ENCODE data around the gene CISD3. TPM values are rescaled to one million over a fixed set of nuclear protein-coding genes. Genes with fewer than 3 reads are reported as not detected.

CISD3 gene
- total and polyA plus RNA-seq, 3 experiments from 2014 or later: 58.2 to 73.4 (median 59.6) TPM

DNA sequence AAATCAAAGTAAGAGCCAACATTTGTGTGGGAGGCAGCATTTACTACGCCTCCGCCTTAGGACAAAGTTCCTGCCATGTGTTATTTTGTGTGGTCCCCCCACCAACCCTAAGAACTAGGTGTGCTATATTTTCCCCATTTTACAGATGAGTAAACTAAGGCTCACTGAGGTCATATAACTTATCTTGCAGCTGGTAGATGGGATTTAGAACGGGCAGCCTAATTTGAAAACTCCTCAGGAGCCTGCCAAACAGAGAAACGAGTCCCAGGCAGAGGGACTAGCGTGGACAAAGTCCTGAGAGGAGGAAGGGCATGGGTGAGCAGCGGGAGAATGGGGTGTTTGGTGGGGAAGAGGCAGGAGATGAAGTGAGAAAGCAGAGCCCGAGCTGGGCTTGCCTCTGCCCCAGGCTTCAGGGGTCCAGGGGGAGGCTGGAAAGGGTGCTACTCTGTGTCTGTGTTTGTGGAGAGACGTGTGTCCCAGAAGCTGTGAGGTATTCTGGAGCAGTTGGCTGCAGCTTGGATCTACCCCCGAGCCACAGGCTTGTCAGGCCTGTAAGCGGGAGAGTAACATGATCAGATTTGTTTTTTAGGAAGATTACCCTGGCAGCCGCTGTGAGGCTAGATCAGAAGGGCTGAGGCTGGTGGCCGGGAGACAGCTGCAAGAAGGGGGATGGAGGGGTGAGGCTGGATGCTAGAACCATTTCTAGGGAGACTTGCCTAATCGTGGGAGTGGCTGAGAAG lies 20.1 kb upstream of the CISD3 start:
- no peaks in the 10 kb centered on the region for H3K9me3 ChIP-seq (ENCODE audit: low read length)
- H3K9me3 Mint-ChIP-seq: no peaks in the 10 kb centered on the region
- peak overlapping the region; percentile 24 to 93 (median 71) for H3K27ac Mint-ChIP-seq
- no peaks in the 10 kb centered on the region for H3K27me3 Mint-ChIP-seq
- H3K4me3 Mint-ChIP-seq: peak overlapping the region in 2 of 7 donors; percentile 19 to 65
- H3K27ac ChIP-seq (ENCODE audit: low read depth, low read length): no peak overlapping the region
- DNase-seq: no peak
- ChIA-PET POLR2A (interaction anchor here (0.6 to 1.0 kb wide), 2 partner anchors 19 to 490 kb away, joined by 3 to 4 read pairs; no protein-coding TSS in a partner anchor), CTCF (interaction anchor here (1.9 to 3.1 kb wide), 2 partner anchors 8 to 25 kb away, joined by 5 to 13 read pairs; no protein-coding TSS in a partner anchor)
- peaks cover 42% of the 10 kb centered on the region for H3K4me1 ChIP-seq (ENCODE audit: insufficient read depth, low read length)
- peaks cover 35 to 51% (median 40%) of the 10 kb centered on the region in 3 donors for H3K4me1 Mint-ChIP-seq
- peaks cover 69% of the 10 kb centered on the region for H3K36me3 ChIP-seq (ENCODE audit: insufficient read depth, low read length)
- peaks cover 0 to 84% (median 12%) of the 10 kb centered on the region in 3 donors for H3K36me3 Mint-ChIP-seq
- no peaks in the 10 kb centered on the region for H3K27me3 ChIP-seq (ENCODE audit: insufficient read depth, low read length, poor library complexity, severe bottlenecking)
- H3K4me3 ChIP-seq (ENCODE audit: low read length): no peak overlapping the region

GRCh38 chr17:38710604-38710962 lies 19.6 kb upstream of the CISD3 start:
- peaks cover 75% of the 10 kb centered on the region for H3K36me3 ChIP-seq (ENCODE audit: insufficient read depth, low read length)
- ChIA-PET CTCF (interaction anchor here (1.9 to 3.1 kb wide), 2 partner anchors 8 to 24 kb away, joined by 5 to 13 read pairs; no protein-coding TSS in a partner anchor), POLR2A (interaction anchor here (0.6 to 1.0 kb wide), 2 partner anchors 18 to 489 kb away, joined by 3 to 4 read pairs; no protein-coding TSS in a partner anchor)
- Mint-ChIP-seq H3K9me3 (no peaks in the 10 kb centered on the region), H3K4me3 (no peak overlapping the region), H3K4me1 (peaks cover 35 to 52% (median 40%) of the 10 kb centered on the region in 3 donors), H3K27me3 (no peaks in the 10 kb centered on the region), H3K36me3 (peaks cover 0 to 90% (median 12%) of the 10 kb centered on the region in 3 donors), H3K27ac (peak overlapping the region; percentile 24 to 88 (median 65))
- no peaks in the 10 kb centered on the region for H3K27me3 ChIP-seq (ENCODE audit: insufficient read depth, low read length, poor library complexity, severe bottlenecking)
- H3K9me3 ChIP-seq (ENCODE audit: low read length): no peaks in the 10 kb centered on the region
- H3K4me3 ChIP-seq (ENCODE audit: low read length): no peak overlapping the region
- H3K27ac ChIP-seq (ENCODE audit: low read depth, low read length): no peak overlapping the region
- no peak for DNase-seq
- peaks cover 42% of the 10 kb centered on the region for H3K4me1 ChIP-seq (ENCODE audit: insufficient read depth, low read length)

GRCh38 chr17:38710985-38711384 lies 19.2 kb upstream of the CISD3 start:
- no peaks in the 10 kb centered on the region for H3K27me3 ChIP-seq (ENCODE audit: insufficient read depth, low read length, poor library complexity, severe bottlenecking)
- CTCF ChIA-PET: interaction anchor here (1.9 to 3.1 kb wide), 2 partner anchors 8 to 24 kb away, joined by 5 to 13 read pairs; no protein-coding TSS in a partner anchor
- Mint-ChIP-seq H3K36me3 (peaks cover 0 to 91% (median 12%) of the 10 kb centered on the region in 3 donors), H3K4me3 (peak overlapping the region in 1 of 7 donors; percentile 15), H3K27ac (peak overlapping the region in 6 of 8 donors; percentile 14 to 70 (median 52)), H3K4me1 (peaks cover 35 to 56% (median 41%) of the 10 kb centered on the region in 3 donors), H3K27me3 (no peaks in the 10 kb centered on the region), H3K9me3 (no peaks in the 10 kb centered on the region)
- H3K27ac ChIP-seq (ENCODE audit: low read depth, low read length): no peak overlapping the region
- no peak for DNase-seq
- POLR2A ChIA-PET: interaction anchor here (0.5 to 1.0 kb wide), 3 partner anchors 18 to 489 kb away, joined by 3 to 4 read pairs (median 3); no protein-coding TSS in a partner anchor
- H3K4me3 ChIP-seq (ENCODE audit: low read length): no peak overlapping the region
- H3K36me3 ChIP-seq (ENCODE audit: insufficient read depth, low read length): peaks cover 79% of the 10 kb centered on the region
- H3K4me1 ChIP-seq (ENCODE audit: insufficient read depth, low read length): peaks cover 42% of the 10 kb centered on the region
- no peaks in the 10 kb centered on the region for H3K9me3 ChIP-seq (ENCODE audit: low read length)

DNA sequence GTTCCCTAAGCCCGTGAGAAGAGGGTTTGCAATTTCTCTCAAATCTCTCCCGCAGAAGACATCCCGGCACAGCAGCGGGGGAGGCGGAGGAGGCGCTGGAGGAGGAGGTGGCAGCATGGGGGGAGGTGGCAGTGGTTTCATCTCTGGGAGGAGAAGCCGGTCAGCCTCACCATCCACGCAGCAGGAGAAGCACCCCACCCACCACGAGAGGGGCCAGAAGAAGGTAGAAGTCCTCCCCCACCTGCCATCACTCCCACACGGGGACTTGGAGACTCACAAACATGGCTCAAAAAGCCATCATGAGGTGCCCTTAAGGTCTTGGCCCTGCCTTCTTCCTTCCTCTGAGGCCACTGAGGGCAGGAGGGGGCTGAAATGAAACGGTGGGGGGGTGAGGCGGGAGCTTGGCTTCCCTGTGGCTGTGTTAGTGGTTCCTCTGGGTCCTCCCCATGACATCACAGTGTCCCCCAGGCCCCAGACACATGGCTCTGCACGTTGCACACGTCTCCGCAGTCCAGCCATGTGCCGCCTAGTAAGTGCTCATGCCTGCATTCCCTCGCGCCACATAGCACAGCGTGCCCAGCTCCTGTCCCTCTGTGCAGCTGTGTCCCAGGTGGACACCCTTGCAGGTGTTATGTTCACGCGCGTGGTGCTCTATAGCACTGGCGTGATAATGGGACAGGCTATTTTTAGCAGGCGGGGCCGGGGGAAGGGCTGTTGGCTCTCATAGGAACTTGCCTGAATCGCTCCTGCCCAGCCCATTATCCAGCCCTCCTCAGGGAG lies 18.2 kb upstream of the CISD3 start:
- Histone ChIP-seq H3K9me3 (ENCODE audit: low read length) (no peaks in the 10 kb centered on the region), H3K4me3 (ENCODE audit: low read length) (no peak overlapping the region), H3K4me1 (ENCODE audit: insufficient read depth, low read length) (peaks cover 39% of the 10 kb centered on the region), H3K27ac (ENCODE audit: low read depth, low read length) (no peak overlapping the region), H3K36me3 (ENCODE audit: insufficient read depth, low read length) (peaks cover 88% of the 10 kb centered on the region), H3K27me3 (ENCODE audit: insufficient read depth, low read length, poor library complexity, severe bottlenecking) (no peaks in the 10 kb centered on the region)
- POLR2A ChIA-PET: no interaction called here
- no peaks in the 10 kb centered on the region for H3K27me3 Mint-ChIP-seq
- H3K36me3 Mint-ChIP-seq: peaks cover 0 to 93% (median 14%) of the 10 kb centered on the region in 3 donors
- CTCF ChIA-PET: interaction anchor here (1.2 to 3.1 kb wide), 2 partner anchors 17 to 23 kb away, joined by 3 to 13 read pairs; no protein-coding TSS in a partner anchor
- H3K4me1 Mint-ChIP-seq: peaks cover 36 to 52% (median 37%) of the 10 kb centered on the region in 3 donors
- no peak for DNase-seq
- H3K27ac Mint-ChIP-seq: peak overlapping the region in 4 of 8 donors; percentile 38 to 60 (median 50)
- H3K9me3 Mint-ChIP-seq: no peaks in the 10 kb centered on the region
- H3K4me3 Mint-ChIP-seq: no peak overlapping the region

GRCh38 chr17:38712593-38712992 lies 17.5 kb upstream of the CISD3 start:
- Histone ChIP-seq H3K9me3 (ENCODE audit: low read length) (no peaks in the 10 kb centered on the region), H3K27ac (ENCODE audit: low read depth, low read length) (no peak overlapping the region), H3K27me3 (ENCODE audit: insufficient read depth, low read length, poor library complexity, severe bottlenecking) (no peaks in the 10 kb centered on the region), H3K36me3 (ENCODE audit: insufficient read depth, low read length) (peaks cover 90% of the 10 kb centered on the region), H3K4me1 (ENCODE audit: insufficient read depth, low read length) (peaks cover 33% of the 10 kb centered on the region), H3K4me3 (ENCODE audit: low read length) (no peak overlapping the region)
- Mint-ChIP-seq H3K27ac (peak overlapping the region in 4 of 8 donors; percentile 38 to 77 (median 56)), H3K4me1 (peaks cover 31 to 47% (median 31%) of the 10 kb centered on the region in 3 donors), H3K27me3 (no peaks in the 10 kb centered on the region), H3K36me3 (peaks cover 0 to 93% (median 14%) of the 10 kb centered on the region in 3 donors), H3K9me3 (no peaks in the 10 kb centered on the region), H3K4me3 (no peak overlapping the region)
- ChIA-PET CTCF (interaction anchor here (1.2 to 3.1 kb wide), 2 partner anchors 16 to 22 kb away, joined by 3 to 13 read pairs; no protein-coding TSS in a partner anchor), POLR2A (no interaction called here)
- DNase-seq: no peak

- H3K27ac Mint-ChIP-seq: peak overlapping the region in 2 of 8 donors; percentile 14 to 46
- H3K4me1 Mint-ChIP-seq: peaks cover 23 to 39% (median 24%) of the 10 kb centered on the region in 3 donors
- ChIA-PET CTCF (no interaction called here), POLR2A (no interaction called here)
- H3K4me3 Mint-ChIP-seq: no peak overlapping the region
- no peak overlapping the region for H3K4me3 ChIP-seq (ENCODE audit: low read length)
- H3K27me3 Mint-ChIP-seq: no peaks in the 10 kb centered on the region
- H3K9me3 ChIP-seq (ENCODE audit: low read length): no peaks in the 10 kb centered on the region
- peaks cover 91% of the 10 kb centered on the region for H3K36me3 ChIP-seq (ENCODE audit: insufficient read depth, low read length)
- no peak overlapping the region for H3K27ac ChIP-seq (ENCODE audit: low read depth, low read length)
- H3K4me1 ChIP-seq (ENCODE audit: insufficient read depth, low read length): peaks cover 28% of the 10 kb centered on the region
- no peak for DNase-seq
- no peaks in the 10 kb centered on the region for H3K27me3 ChIP-seq (ENCODE audit: insufficient read depth, low read length, poor library complexity, severe bottlenecking)
- H3K36me3 Mint-ChIP-seq: peaks cover under 1 to 94% (median 10%) of the 10 kb centered on the region in 3 donors
- H3K9me3 Mint-ChIP-seq: no peaks in the 10 kb centered on the region
These were observed 16.6 kb upstream of the CISD3 start for GRCh38 chr17:38713456-38714075.

DNA sequence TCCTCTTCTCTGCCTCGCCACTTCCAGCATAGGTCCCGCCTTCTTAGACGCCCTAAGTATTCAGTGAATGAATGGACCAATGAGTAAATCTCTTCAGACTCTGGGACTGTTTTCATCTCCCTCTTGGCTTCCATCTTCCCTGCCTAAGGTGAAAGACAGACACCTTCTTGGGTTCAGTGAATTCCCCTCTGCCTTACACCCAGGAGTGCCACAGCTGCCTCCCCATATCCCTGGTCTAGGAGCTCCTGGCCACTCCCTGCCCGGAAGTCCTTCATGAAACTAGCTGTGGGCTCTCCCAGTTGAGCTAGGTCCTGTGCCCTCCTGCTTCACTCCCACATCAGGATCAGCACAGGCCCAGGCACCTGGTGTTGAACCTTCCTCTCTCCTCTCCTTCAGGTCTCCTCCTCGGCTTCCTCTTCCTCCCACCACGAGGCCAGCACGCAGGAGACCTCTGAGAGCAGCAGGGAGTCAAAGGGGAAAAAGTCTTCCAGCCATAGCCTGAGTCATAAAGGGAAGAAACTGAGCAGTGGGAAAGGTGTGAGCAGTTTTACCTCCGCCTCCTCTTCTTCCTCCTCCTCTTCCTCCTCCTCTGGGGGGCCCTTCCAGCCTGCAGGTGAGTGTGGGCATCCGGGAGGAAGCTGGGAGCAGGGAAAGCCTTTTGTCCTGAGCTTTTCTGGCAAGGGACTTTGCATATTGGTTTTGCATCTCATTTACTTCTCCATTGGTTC lies 14.8 kb upstream of the CISD3 start:
- peak overlapping the region; percentile 24 to 91 (median 70) for H3K27ac Mint-ChIP-seq
- no peak for DNase-seq
- peaks cover 81% of the 10 kb centered on the region for H3K36me3 ChIP-seq (ENCODE audit: insufficient read depth, low read length)
- no peak overlapping the region for H3K27ac ChIP-seq (ENCODE audit: low read depth, low read length)
- CTCF ChIA-PET: interaction anchor here (1.1 to 1.2 kb wide), 2 partner anchors 8 to 20 kb away, joined by 3 read pairs; no protein-coding TSS in a partner anchor
- POLR2A ChIA-PET: interaction anchor here (0.8 to 1.0 kb wide), 2 partner anchors 10 to 12 kb away, joined by 3 read pairs; partner anchors contain the start of gene MLLT6
- H3K27me3 Mint-ChIP-seq: no peaks in the 10 kb centered on the region
- H3K4me1 ChIP-seq (ENCODE audit: insufficient read depth, low read length): peaks cover 18% of the 10 kb centered on the region
- H3K27me3 ChIP-seq (ENCODE audit: insufficient read depth, low read length, poor library complexity, severe bottlenecking): no peaks in the 10 kb centered on the region
- no peaks in the 10 kb centered on the region for H3K9me3 ChIP-seq (ENCODE audit: low read length)
- peaks cover 3 to 88% (median 7%) of the 10 kb centered on the region in 3 donors for H3K36me3 Mint-ChIP-seq
- no peaks in the 10 kb centered on the region for H3K9me3 Mint-ChIP-seq
- H3K4me3 ChIP-seq (ENCODE audit: low read length): no peak overlapping the region
- peaks cover 15 to 29% (median 15%) of the 10 kb centered on the region in 3 donors for H3K4me1 Mint-ChIP-seq
- H3K4me3 Mint-ChIP-seq: no peak overlapping the region
